Stimulated activated CD4-positive, alpha-beta T cell treated with anti-CD3 and anti-CD28 coated beads, Interleukin-4, amount 100 ng/mL, for 4 hours (primary cell): Measurements from ENCODE around the gene LITAF.
"Not testable (repeated sequence)": the region's sequence is repeated elsewhere in the genome, so short reads cannot be mapped to it uniquely, and the experiment has no call there.

Experiments used
- DNase-seq, 2 experiments: peaks; one replicate each; pipeline ENCODE4 v3.0.0-alpha.2; 2020

The LITAF gene

DNA sequence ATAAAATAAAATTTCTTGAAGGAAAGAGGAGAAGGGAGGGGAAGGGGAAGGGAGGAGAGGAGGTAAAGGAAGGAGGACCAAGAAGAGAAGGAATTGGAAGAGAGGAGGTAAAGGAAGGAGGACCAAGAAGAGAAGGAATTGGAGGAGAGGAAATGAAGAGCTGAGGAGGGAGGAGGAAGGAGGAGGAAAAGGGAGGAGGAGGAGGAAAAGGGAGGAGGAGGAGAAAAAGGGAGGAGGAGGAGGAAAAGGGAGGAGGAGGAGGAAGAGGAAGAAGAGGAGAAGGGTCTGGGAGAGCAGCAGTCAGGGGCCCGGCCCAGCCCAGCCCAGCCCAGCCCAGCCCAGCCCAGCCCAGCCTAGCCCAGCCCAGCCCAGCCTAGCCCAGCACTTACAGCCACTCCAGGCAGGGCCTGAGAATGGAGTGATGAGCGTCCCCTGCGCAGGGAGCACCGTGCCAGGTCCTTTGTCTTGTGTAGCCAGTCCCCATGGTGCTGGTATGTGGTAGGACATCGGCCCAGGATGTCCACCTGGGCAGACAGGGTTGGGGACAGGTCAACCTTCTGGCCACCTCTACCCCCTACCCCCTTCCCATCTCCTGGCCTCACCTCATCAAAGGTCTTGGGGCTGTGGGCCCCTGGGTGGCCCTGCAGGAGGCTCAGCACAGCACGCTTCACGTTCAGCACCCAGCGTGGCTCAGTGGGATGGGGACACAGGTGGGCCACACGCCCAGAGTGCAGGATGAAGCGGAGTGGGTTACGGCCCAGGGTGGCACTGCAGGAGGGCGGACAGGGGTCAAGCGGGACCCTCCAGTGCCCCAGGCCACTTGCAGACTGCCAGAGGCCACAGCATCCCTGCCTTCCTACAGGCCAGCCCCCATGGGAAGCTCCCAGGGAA is 70.9 kb downstream of the LITAF start:
- no peak for DNase-seq

GRCh38 chr16:11514283-11514682 is 72.4 kb downstream of the LITAF start:
- no peak for DNase-seq

GRCh38 chr16:11513366-11513765 is 73.4 kb downstream of the LITAF start:
- DNase-seq = not testable (repeated sequence)

- no peak for DNase-seq
These were observed 74.9 kb downstream of the LITAF start for GRCh38 chr16:11511801-11512200.

DNA sequence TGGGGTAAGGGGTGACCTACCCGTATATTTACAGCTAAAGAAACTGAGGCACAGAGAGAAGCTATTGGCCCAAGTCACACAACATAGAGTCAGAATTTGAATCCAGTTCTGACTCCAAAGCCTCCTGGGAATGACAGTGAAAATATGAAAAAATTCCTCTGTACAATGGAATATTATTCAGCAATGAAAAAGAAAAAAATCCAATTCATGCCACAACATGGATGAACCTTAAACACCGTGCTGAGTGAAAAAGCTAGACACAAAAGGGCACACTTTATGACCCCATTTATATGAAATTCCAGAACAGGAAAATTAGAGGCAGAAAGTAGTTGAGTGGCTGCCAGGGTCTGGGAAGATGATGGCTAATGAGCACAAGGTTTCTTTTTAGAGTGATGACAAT is 75.4 kb downstream of the LITAF start:
- DNase-seq = no peak

DNA sequence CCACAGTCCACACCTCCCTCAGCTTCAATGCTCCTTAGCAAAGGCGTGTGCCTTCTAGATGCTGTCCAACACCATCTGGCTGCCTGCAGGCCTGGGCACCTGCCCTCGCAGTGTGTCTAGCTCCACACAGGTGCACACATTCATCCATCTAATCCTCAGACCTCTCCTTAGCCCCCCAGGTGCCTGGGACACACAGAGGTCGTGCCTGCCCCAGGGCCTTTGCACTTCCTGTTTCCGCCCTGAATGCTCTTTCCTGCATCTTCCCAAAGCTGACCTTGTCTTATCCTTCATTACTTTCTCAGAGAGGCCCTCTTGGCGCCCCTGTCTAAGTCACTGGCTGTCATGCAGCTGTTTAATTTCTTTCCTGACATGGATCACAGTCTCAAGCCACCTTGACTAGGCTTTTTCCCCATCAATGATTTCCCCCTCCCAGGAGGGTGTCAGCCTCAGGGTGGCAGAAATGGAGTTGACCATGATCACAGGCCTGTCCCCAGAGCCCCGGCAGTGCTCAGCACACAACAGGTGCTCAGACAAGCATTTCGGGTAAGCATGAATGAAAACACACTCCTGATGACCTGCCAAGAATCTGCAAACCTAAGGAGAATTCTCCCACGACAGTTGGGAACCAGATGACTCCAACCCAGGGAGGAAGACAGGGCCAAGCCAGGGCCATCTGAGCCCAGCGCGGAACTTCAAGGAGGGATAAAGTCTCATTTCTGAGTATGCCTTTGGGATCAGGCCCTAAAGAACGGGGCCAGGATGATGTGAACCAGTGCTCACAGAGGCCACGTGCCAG is 76.3 kb downstream of the LITAF start:
- no peak for DNase-seq

DNA sequence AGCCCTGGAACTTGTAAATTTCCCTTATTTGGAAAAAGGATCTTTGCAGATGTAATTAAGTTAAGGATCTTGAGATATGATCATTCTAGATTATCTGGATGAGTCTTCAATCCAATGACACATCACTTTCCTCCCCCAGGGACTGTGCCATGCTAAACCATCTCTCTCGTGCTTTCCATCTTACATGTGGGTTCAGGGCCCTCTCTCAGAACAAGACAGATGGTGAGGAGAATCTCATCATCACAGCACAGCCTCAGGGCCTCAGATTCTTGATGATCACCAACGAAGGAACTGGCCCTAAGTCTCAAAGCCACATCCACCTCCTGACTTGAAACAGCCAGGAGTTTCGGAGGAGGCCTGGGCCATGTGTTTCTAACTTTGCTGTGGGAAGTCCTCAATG is 78.7 kb downstream of the LITAF start:
- no peak for DNase-seq

DNA sequence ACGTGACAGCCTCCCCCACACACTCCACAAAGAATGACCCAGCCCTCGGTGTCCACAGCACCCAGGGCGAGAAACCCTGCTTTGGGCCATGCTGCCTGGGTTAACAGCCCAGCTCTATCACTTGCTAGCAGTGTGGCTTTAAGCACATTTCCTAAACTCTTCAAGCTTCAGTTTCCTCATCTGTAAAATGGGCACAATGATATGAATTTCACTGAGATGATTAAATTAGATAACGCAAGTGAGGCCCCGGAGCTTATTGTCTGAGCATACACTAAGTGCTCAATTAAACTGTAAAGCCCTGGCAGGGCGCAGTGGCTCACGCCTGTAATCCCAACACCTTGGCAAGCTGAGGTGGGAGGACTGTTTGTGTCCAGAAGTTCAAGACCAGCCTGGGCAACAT is 79.4 kb downstream of the LITAF start:
- no peak for DNase-seq

DNA sequence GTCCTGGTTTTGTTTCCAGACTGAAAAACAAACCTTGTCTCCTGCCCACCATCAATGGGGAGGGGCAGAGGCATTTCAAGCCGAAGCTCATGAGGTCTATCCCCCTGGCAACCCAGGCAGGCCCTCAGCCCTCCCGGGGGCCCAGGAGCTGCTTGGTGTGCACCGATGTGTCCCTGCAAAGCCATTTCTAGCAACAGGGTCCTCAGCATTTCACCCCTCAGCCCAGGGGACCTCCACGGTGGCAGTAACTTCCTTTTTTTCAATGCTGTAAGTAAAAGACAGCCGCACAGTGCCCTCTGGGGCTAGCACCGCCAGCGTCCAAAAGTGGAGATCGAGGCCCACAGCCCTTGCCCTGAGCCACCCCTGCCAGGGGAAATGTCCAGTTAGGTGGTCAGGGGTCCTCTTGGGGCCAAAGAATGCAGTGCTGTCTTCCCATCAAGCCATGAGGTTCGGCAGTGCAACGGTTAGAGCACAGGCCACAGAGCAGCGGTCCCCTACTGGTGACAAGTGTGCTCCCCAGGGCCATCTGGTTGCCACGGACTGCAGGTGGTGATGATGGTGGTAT is 79.9 kb downstream of the LITAF start:
- DNase-seq = no peak

GRCh38 chr16:11504261-11504660 is 82.5 kb downstream of the LITAF start:
- not testable (repeated sequence) for DNase-seq

GRCh38 chr16:11503566-11503965 is 83.2 kb downstream of the LITAF start:
- DNase-seq = no peak

GRCh38 chr16:11502239-11502638 is 84.5 kb downstream of the LITAF start:
- DNase-seq = no peak

- DNase-seq = no peak
These were observed 85.1 kb downstream of the LITAF start for GRCh38 chr16:11501632-11502031.

- no peak for DNase-seq
These were observed 85.9 kb downstream of the LITAF start for GRCh38 chr16:11500700-11501346.

GRCh38 chr16:11499295-11500089 is 87.2 kb downstream of the LITAF start:
- no peak for DNase-seq

DNA sequence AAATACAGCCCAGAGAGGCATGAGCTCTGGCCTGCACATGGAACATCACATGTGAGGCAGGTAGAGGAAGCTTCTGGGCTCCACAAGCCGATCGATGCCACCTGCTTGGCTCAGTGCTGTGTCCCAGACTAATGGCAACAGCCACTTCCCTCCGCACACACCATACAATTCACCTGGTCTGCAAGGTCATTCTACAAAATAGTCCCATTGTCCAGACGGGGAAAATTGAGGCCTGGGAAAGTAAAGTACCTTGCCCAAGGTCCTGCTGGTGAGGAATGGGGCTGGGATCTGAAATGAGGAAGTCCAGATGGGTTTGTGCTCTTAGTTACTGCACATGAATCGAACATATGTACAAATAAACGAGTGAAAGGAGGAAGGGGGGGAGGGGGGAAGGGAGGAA is 88.0 kb downstream of the LITAF start:
- DNase-seq = no peak

DNA sequence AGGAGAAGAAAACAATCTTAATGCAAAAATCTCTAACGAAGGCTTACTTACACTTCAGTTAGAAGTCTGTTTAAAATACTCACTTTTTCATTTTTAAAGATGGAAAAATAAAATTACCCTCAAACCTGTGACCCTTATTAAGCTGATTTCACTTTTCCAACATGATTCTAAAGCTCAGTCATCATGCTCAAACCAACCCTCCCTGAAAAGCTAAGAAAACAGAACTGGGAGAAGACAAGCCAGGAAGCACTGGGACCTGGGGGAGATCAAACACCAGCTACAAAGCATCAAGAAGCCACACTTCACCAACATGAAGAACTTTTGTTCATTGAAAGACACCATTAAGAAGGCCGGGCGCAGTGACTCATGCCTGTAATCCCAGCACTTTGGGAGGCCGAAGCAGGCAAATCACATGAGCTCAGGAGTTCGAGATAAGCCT is 88.8 kb downstream of the LITAF start:
- no peak for DNase-seq
